Kidney capillary endothelial cell (primary cell): ENCODE results near the gene IL4.

Experiments
- DNase-seq: peaks from one replicate; pipeline ENCODE4 v3.0.0-alpha.2; 2018; ENCODE audit warnings: low spot score

IL4 gene

DNA sequence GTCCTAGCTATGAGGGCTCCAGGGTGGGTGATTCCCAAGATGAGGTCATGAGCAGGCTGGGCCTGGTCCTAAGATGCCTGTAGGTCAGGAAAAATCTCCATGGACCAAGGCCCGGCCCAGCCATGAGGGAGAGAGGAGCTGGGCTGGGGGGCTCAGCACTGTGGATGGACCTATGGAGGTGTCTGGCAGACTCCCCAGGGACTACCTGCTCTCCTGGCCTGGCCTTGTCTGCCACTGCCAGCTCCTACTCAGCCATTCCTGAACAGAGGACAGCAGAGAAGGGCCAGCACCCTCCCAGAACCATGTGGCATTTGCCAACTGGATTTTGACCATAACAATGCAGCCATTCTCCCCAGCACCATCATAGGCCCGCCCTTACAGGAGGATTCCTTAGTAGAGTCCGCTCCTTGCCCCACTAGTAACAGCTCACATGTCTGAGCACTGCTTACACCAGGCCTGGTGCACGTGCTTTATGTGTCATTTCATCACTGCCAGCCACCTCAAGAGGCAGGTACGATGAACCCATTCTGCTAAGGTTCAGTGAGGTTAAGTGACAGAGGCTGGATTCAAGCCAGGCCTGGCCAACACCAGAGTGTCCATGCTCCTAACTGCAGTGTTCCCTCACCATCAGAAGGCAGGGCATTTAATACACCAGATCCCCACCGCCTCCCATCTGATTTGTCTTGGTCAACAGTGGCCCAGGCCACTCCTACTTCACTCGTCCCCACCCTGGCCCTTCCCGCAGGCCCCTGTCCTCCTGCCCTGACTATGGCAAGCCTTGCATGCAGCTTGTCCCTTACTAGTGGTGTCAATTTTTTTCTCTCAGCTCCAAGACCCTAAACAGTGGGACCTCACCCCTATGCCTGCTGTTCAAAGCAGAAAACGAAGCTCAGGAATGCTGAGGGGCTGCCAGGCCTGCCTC, 15.1 kb upstream of the IL4 start:
- DNase-seq = no peak

GRCh38 chr5:132659598-132660493, 13.9 kb upstream of the IL4 start:
- no peak for DNase-seq

- DNase-seq = no peak
Measured at GRCh38 chr5:132661231-132662003, 12.4 kb upstream of the IL4 start.

DNA sequence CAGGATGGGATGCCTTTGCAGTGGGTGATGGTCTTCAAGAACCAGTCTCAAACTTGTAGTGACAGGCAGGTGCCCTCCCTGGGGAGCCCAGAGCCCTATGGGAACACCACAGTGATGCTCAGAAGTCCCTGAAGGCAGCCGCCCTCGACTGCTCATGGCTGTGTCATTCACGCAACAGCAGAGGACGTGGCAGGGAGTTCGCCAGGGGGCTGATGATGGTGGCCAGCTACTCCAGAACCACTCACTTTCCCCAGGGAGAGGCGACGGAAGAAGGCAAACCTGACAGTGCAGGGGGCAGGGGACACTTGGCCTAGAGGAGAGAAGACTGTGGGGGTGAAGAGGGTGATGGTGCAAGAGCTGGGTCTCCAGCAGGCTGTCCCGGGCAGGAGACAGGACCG, 11.8 kb upstream of the IL4 start:
- no peak for DNase-seq

GRCh38 chr5:132662925-132663770, 10.6 kb upstream of the IL4 start:
- DNase-seq = no peak

GRCh38 chr5:132663771-132664695, 9.8 kb upstream of the IL4 start:
- DNase-seq = no peak

GRCh38 chr5:132664696-132665209, 9.0 kb upstream of the IL4 start:
- no peak for DNase-seq

DNA sequence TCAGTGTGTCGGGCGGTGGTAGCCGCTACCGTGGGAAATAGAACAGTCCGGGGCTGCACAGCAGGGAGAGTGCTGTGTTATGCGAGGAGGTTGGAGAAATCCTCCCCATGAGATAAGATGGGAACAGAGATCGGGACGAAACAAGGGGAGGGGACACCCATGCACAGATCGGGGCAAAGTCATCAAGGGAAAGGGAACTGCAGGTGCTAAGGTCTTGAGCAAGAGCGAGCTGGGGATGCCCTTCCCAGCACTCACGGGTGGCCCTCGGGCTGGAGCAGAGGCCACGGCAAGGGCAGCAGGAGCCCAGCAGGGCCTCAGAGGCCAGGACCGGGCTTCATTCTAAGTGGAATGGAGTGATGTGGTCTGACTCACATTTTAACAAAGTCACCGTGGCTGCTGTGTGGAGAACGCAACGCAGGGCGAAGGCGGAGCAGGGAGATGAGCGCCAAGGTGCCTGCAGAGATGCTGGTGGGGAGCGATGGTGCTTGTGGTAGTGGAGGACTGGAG, 8.2 kb upstream of the IL4 start:
- no peak for DNase-seq

GRCh38 chr5:132666310-132667123, 7.3 kb upstream of the IL4 start:
- no peak for DNase-seq

GRCh38 chr5:132667309-132667708, 6.5 kb upstream of the IL4 start:
- DNase-seq = no peak

- DNase-seq = no peak
Measured at GRCh38 chr5:132667761-132668705, 5.8 kb upstream of the IL4 start.

- no peak for DNase-seq
Measured at GRCh38 chr5:132668706-132669454, 4.9 kb upstream of the IL4 start.

GRCh38 chr5:132669455-132669820, 4.4 kb upstream of the IL4 start:
- DNase-seq = no peak

GRCh38 chr5:132669966-132670882, 3.6 kb upstream of the IL4 start:
- no peak for DNase-seq

- no peak for DNase-seq
Measured at GRCh38 chr5:132671000-132671399, 2.8 kb upstream of the IL4 start.

DNA sequence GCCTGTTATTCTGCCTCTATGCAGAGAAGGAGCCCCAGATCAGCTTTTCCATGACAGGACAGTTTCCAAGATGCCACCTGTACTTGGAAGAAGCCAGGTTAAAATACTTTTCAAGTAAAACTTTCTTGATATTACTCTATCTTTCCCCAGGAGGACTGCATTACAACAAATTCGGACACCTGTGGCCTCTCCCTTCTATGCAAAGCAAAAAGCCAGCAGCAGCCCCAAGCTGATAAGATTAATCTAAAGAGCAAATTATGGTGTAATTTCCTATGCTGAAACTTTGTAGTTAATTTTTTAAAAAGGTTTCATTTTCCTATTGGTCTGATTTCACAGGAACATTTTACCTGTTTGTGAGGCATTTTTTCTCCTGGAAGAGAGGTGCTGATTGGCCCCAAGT, 301 bp upstream of the IL4 start:
- no peak for DNase-seq
